Measurements from ENCODE around the gene CAMTA1.

The CAMTA1 gene

DNA sequence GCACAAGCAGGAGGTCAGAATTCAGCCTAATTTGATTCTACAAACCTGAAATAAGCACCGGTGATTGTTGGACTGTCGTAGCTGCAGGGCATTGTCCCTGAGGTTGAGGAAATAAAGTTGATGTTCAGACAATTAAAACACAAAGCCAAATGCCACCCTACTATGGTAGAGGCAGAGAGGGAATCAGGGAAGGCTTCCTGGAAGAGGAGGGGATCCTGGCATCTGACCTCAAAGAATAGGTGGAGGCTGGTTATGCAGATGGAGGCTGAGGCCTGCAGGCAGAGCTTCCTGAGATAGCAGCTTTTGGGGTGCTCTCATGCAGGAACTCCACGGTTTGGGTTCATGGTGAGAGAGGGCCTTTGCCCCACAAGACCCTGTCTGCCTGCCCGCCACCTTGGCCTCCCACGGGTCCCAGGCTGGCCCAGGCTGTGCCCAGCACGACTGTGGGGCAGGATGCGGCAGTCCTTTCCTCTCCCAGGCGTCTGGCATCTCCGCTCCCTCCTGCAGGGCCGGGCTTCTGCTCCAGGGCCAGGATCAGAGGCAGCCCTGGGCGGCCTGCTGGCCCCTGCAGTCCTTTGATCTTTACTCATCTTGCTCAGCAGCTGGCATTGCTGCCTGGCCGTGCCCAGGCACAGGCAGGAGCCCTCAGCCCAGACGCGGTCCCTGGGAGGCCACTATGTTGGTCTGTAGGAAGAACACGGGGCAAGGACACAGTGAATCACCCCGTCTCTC, 851.7 kb downstream of the CAMTA1 start (continued):
- TF ChIP-seq CSDC2 (CRISPR knock-in tag; IDR thresholded peaks at IDR 0.05) (no peak), ZFP3 (CRISPR knock-in tag; IDR thresholded peaks at IDR 0.05) (no peak)

- TF ChIP-seq BACH2 (CRISPR knock-in tag; IDR thresholded peaks at IDR 0.05; ENCODE audit: borderline replicate concordance): no peak
- TF ChIP-seq SNAI2 (CRISPR knock-in tag; IDR thresholded peaks at IDR 0.05): no peak
- no peak for TF ChIP-seq PPARA (CRISPR knock-in tag; IDR thresholded peaks at IDR 0.05; ENCODE audit: borderline replicate concordance)
- ATAC-seq: no peak
These were observed 852.8 kb downstream of the CAMTA1 start for GRCh38 chr1:7638078-7638477.

GRCh38 chr1:7639435-7640131, 854.3 kb downstream of the CAMTA1 start:
- TF ChIP-seq PPARA (CRISPR knock-in tag; IDR thresholded peaks at IDR 0.05; ENCODE audit: borderline replicate concordance): no peak
- TF ChIP-seq TCF4 (CRISPR knock-in tag; IDR thresholded peaks at IDR 0.05; ENCODE audit: borderline replicate concordance): no peak
- TF ChIP-seq ZC3H10 (CRISPR knock-in tag; IDR thresholded peaks at IDR 0.05): no peak
- no peak for TF ChIP-seq ESRRG (CRISPR knock-in tag; IDR thresholded peaks at IDR 0.05)
- no peak for TF ChIP-seq TSHZ2 (CRISPR knock-in tag; IDR thresholded peaks at IDR 0.05)
- no peak for TF ChIP-seq RARB (CRISPR knock-in tag; IDR thresholded peaks at IDR 0.05)
- no peak for TF ChIP-seq SNAI2 (CRISPR knock-in tag; IDR thresholded peaks at IDR 0.05)
- TF ChIP-seq ZNF70 (CRISPR knock-in tag; IDR thresholded peaks at IDR 0.05): no peak
- no peak for TF ChIP-seq ISL1 (CRISPR knock-in tag; IDR thresholded peaks at IDR 0.05)
- no peak for TF ChIP-seq OSR1 (CRISPR knock-in tag; IDR thresholded peaks at IDR 0.05)
- TF ChIP-seq POU6F1 (CRISPR knock-in tag; IDR thresholded peaks at IDR 0.05; ENCODE audit: borderline replicate concordance, low read depth): no peak
- ATAC-seq: no peak

- ATAC-seq: no peak
- TF ChIP-seq ZC3H10 (CRISPR knock-in tag; IDR thresholded peaks at IDR 0.05) (no peak), CSDC2 (CRISPR knock-in tag; IDR thresholded peaks at IDR 0.05) (no peak), ARNTL (CRISPR knock-in tag; IDR thresholded peaks at IDR 0.05; ENCODE audit: borderline replicate concordance, low read depth) (no peak)
These were observed 855.1 kb downstream of the CAMTA1 start for GRCh38 chr1:7640350-7640749.

DNA sequence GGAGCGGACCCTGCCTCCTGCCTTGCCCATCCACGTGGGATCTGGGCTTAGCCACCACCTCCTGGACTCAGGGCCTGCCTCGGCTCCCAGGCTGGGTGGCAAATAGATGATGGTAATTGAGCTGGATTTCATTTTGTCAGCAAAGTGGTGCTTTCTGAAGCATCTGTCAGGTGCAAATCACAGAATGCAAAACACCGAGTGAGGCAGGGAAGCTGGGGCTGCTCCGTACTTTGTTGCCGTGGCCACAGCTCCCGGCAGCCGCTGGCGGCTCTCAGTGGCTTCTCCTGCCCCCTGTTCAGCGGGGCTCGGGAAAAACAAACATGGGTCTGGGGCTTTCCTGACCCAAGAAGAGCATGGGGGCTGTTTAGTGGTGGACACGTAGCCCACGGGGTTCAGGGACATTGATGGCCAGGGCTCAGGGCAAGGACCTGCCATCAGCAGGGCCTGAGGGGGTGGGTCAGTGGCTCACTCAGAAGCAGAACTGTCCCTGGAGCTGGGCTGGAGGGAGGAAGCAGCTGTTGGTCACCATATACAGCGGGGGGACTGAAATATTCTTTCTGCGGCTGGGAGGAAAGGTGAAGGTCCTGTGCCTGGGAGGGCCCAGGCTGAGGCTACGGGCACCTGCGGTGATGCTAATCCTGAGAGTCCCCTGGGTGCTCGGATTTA, 855.8 kb downstream of the CAMTA1 start:
- ATAC-seq: no peak
- TF ChIP-seq TSHZ2 (CRISPR knock-in tag; IDR thresholded peaks at IDR 0.05) (no peak), ZFP30 (CRISPR knock-in tag; IDR thresholded peaks at IDR 0.05) (no peak), ESRRG (CRISPR knock-in tag; IDR thresholded peaks at IDR 0.05) (no peak), SNAI2 (CRISPR knock-in tag; IDR thresholded peaks at IDR 0.05) (no peak), ARNTL (CRISPR knock-in tag; IDR thresholded peaks at IDR 0.05; ENCODE audit: borderline replicate concordance, low read depth) (no peak), ZNF70 (CRISPR knock-in tag; IDR thresholded peaks at IDR 0.05) (no peak), BACH2 (CRISPR knock-in tag; IDR thresholded peaks at IDR 0.05; ENCODE audit: borderline replicate concordance) (no peak)
- TF ChIP-seq, protein P1, sequence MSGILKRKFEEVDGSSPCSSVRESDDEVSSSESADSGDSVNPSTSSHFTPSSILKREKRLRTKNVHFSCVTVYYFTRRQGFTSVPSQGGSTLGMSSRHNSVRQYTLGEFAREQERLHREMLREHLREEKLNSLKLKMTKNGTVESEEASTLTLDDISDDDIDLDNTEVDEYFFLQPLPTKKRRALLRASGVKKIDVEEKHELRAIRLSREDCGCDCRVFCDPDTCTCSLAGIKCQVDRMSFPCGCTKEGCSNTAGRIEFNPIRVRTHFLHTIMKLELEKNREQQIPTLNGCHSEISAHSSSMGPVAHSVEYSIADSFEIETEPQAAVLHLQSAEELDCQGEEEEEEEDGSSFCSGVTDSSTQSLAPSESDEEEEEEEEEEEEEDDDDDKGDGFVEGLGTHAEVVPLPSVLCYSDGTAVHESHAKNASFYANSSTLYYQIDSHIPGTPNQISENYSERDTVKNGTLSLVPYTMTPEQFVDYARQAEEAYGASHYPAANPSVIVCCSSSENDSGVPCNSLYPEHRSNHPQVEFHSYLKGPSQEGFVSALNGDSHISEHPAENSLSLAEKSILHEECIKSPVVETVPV (CRISPR knock-in tag; IDR thresholded peaks at IDR 0.05): no peak
